Transverse colon (tissue), 4 donors: ENCODE data around the gene HMGCS2. TPM values are rescaled to one million over a fixed set of nuclear protein-coding genes. Genes with fewer than 3 reads are reported as not detected.
A peak's percentile ranks its signal among the peaks of the same experiment; 100 is the strongest.

Experiments used
- DNase-seq: peaks from one replicate; pipeline ENCODE4 v3.0.0-alpha.2; 2019
- H3K27ac ChIP-seq, 4 donors: fragments of 200-600 bp; sonication (generic); 2 replicates each; pipeline ENCODE4 v1.5.1; 2016 to 2018; ENCODE audit warnings: inconsistent platforms in 4 of 4
- H3K27me3 ChIP-seq: fragments of 200-600 bp; sonication (generic); 2 replicates; pipeline ENCODE4 v1.5.1; 2017; ENCODE audit warnings: inconsistent platforms
- H3K36me3 ChIP-seq, 4 donors: fragments of 200-600 bp; sonication (generic); 2 replicates each; pipeline ENCODE4 v1.5.1; 2017 to 2019; ENCODE audit warnings: inconsistent platforms in 4 of 4
- H3K4me1 ChIP-seq, 4 donors: fragments of 200-600 bp; sonication (generic); 2 replicates each; pipeline ENCODE4 v1.5.1; 2017 to 2020; ENCODE audit warnings: inconsistent platforms in 4 of 4
- H3K4me3 ChIP-seq, 4 donors: fragments of 200-600 bp; sonication (generic); 1 replicate in 1 of 4; 2 replicates in 3 of 4; pipeline versions ENCODE4 v1.5.1 to v1.6.1; 2017 to 2019; ENCODE audit warnings: inconsistent platforms in 4 of 4
- H3K9me3 ChIP-seq, 2 donors: fragments of 200-600 bp; sonication (generic); 2 replicates each; pipeline ENCODE4 v1.5.1; 2017 to 2019; ENCODE audit warnings: inconsistent platforms in 2 of 2
- EP300 ChIP-seq: sonication (generic); formaldehyde crosslinking; IDR thresholded peaks from one replicate; pipeline ENCODE4 v1.6.1; 2017; ENCODE audit warnings: antibody characterized with exemption, low read depth
- POLR2A ChIP-seq: fragments of 450-650 bp; IDR thresholded peaks from one replicate; pipeline ENCODE4 v1.6.1; 2016; ENCODE audit warnings: antibody characterized with exemption, mild to moderate bottlenecking, moderate library complexity
- POLR2AphosphoS5 ChIP-seq, 3 donors: sonication (generic); formaldehyde crosslinking; IDR thresholded peaks; one replicate each; pipeline ENCODE4 v1.6.1; 2016; ENCODE audit warnings: antibody characterized with exemption in 3 of 3
- WGBS, 2 donors: methylation state at CpG; one replicate each; pipeline ENCODE4 v1.1.5; 2018; ENCODE audit warnings: low coverage in 1 of 2; 5-methylcytosine and 5-hydroxymethylcytosine counted together
- in situ Hi-C, 4 donors: fragments of 200-750 bp; cut with MboI; loops; one replicate each; pipeline versions ENCODE4 v1.15.0 to v1.15.1; 2017; ENCODE audit warnings: low sequenced_read_pairs in 3 of 4, low pct_ligation_motif_present in 1 of 4, low pct_unique_long_range_greater_than_20kb in 1 of 4
- intact Hi-C: fragments of 100-400 bp; cut with DNase I; formaldehyde crosslinking; loops from one replicate; pipeline ENCODE4 v1.15.1; 2023; ENCODE audit warnings: low total_unique reads
- total RNA-seq, 4 donors: library from RNA; depleted of rRNA; stranded (reverse); fragments of >200 nt; gene quantifications; one replicate each; pipeline ENCODE4 v1.1.0, GENCODE V29; 2016
- TF ChIP-seq, protein P1 (sequence below), 5 experiments: fragments of 200-600 bp in 3 of 5; fragments of 450-650 bp in 2 of 5; sonication (generic) in 3 of 5; IDR thresholded peaks; 1 replicate in 2 of 5; 2 replicates in 3 of 5; pipeline ENCODE4 v1.5.1; 2016 to 2017; ENCODE audit warnings: antibody characterized with exemption in 5 of 5, inconsistent platforms in 3 of 5, mild to moderate bottlenecking in 2 of 5, moderate library complexity in 1 of 5

HMGCS2 gene
- total RNA-seq, 4 donors from 2014 or later = 24.7 to 1,050 (median 278) TPM

DNA sequence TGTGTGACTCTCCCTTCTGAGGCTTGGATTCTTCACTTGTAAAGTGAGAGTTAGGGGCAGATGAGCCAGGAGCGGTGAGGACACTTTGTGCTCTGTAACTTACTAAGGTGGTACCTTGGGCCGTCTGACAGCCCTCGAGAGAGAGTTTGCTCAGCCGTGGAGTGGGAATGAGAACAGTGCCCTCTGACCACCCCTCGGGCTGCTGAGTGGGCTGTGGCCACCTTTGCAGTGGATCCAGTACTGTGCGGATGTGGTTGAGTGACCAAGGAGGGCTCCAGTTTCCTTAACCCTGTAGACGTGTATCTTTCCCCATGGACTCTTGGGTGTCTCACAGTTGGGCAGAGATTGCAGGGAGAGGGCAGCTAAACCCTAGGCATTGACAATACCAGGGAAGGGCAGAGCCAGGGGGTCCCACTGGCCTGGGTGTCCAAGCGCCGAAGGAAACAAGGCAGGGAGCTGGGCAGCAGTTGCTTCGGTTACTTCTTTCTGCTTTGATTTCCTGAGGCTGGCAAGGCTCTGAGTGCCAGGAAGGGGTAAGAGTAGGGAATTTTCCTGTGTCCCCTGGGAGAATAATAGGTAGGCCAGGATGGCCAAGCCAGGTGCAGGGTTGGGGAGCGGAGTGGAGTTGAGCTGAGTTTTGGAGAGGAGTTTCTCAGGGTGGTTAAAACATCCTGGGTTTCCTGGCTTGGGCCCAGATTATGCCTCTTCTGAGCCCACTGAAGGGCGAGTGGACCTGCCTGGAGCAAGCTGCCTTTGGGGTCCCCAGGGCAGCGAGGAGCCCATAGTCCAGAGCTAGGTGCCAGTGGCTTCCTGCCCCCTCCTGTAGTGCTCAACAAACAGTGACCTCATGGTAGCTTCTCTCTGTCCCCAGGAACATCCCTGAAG lies 27.6 kb downstream of the HMGCS2 start:
- H3K4me1 ChIP-seq = peaks cover 0 to 11% (median 8%) of the 10 kb centered on the region in 4 donors
- peak overlapping the region in 1 of 4 donors; percentile 21 for H3K27ac ChIP-seq
- intact Hi-C loops = no loop called here

DNA sequence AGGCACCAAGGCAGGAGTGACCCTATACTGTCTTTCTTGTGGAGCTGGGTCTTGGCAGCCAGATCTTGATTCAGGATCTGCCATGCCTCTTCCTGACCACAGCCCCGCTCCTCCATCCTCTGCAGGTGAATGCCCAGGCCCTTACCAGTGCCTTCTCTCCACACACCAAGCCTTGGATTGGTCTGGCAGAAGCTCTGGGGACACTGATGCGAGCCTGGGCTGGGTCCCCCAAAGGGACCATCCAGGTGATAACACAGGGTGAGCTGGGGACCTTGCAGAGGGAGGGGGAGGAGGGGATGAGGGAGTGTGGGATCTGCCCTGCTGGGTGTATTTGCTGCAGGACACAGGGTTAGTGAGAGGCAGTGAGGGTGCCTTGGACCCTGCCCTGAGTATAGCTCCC lies 28.4 kb downstream of the HMGCS2 start:
- no peaks in the 10 kb centered on the region for H3K9me3 ChIP-seq
- DNase-seq = no peak
- in situ Hi-C loops = loop anchor here in 1 of 4 donors (25.0 kb wide), 1 partner anchor 122 kb away; no protein-coding TSS in a partner anchor
- TF ChIP-seq, protein P1, sequence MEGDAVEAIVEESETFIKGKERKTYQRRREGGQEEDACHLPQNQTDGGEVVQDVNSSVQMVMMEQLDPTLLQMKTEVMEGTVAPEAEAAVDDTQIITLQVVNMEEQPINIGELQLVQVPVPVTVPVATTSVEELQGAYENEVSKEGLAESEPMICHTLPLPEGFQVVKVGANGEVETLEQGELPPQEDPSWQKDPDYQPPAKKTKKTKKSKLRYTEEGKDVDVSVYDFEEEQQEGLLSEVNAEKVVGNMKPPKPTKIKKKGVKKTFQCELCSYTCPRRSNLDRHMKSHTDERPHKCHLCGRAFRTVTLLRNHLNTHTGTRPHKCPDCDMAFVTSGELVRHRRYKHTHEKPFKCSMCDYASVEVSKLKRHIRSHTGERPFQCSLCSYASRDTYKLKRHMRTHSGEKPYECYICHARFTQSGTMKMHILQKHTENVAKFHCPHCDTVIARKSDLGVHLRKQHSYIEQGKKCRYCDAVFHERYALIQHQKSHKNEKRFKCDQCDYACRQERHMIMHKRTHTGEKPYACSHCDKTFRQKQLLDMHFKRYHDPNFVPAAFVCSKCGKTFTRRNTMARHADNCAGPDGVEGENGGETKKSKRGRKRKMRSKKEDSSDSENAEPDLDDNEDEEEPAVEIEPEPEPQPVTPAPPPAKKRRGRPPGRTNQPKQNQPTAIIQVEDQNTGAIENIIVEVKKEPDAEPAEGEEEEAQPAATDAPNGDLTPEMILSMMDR (IDR thresholded peaks at IDR 0.05) = no peak
- TF ChIP-seq POLR2AphosphoS5 (IDR thresholded peaks at IDR 0.05) (no peak), EP300 (no peak), POLR2A (no peak)
- 89% methylated on average over 2 of the region's 2 CpGs; no CpG with 5 or more reads in 1 of the 2 donors for WGBS, 2 donors
- H3K4me3 ChIP-seq = no peak overlapping the region
- intact Hi-C loops = no loop called here
- H3K27ac ChIP-seq = no peak overlapping the region
- no peaks in the 10 kb centered on the region for H3K36me3 ChIP-seq
- no peaks in the 10 kb centered on the region for H3K27me3 ChIP-seq
- peaks cover 0 to 11% (median 8%) of the 10 kb centered on the region in 4 donors for H3K4me1 ChIP-seq

More for the DNA sequence above, 27.6 kb downstream of the HMGCS2 start:
- 88 to 100% methylated on average over 2 to 13 of the region's 13 CpGs for WGBS, 2 donors
- in situ Hi-C loops = loop anchor here in 1 of 4 donors (25.0 kb wide), 1 partner anchor 121 kb away; no protein-coding TSS in a partner anchor
- TF ChIP-seq EP300 (no peak), POLR2AphosphoS5 (IDR thresholded peaks at IDR 0.05) (no peak), POLR2A (no peak)
- TF ChIP-seq, protein P1 (IDR thresholded peaks at IDR 0.05) = no peak
- no peak overlapping the region for H3K4me3 ChIP-seq
- no peak for DNase-seq
- H3K9me3 ChIP-seq = no peaks in the 10 kb centered on the region
- no peaks in the 10 kb centered on the region for H3K27me3 ChIP-seq
- H3K36me3 ChIP-seq = no peaks in the 10 kb centered on the region

DNA sequence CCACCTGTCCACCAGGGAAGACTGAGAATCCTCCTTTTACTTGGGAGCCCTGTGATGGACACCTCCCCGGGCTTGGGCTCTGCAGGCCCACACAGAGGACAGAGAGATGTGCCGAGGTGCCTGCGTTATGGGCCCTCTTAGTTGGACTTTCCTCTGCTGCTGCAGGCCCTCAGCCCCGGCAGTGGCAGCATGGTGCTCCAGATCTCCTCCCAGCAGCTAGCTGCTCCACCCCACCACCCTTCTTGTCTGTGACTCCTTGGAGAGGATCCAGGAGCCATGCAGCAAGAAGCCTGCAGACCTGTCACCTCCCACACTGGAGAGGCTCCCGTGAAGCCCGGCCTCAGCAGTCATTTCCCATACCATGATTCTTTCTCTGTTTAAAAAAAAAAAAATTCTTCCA lies 29.6 kb downstream of the HMGCS2 start:
- in situ Hi-C loops (loop anchor here in 1 of 4 donors (25.0 kb wide), 1 partner anchor 123 kb away; no protein-coding TSS in a partner anchor), intact Hi-C loops (no loop called here)
- H3K36me3 ChIP-seq = no peaks in the 10 kb centered on the region
- DNase-seq = no peak
- TF ChIP-seq, protein P1 (IDR thresholded peaks at IDR 0.05) = no peak
- TF ChIP-seq POLR2AphosphoS5 (IDR thresholded peaks at IDR 0.05) (no peak), POLR2A (no peak), EP300 (no peak)
- no peak overlapping the region for H3K27ac ChIP-seq
- no peaks in the 10 kb centered on the region for H3K9me3 ChIP-seq
- peaks cover 0 to 8% (median 7%) of the 10 kb centered on the region in 4 donors for H3K4me1 ChIP-seq
- H3K27me3 ChIP-seq = no peaks in the 10 kb centered on the region
- H3K4me3 ChIP-seq = no peak overlapping the region
- 34 to 72% methylated on average over 2 to 6 of the region's 6 CpGs for WGBS, 2 donors

DNA sequence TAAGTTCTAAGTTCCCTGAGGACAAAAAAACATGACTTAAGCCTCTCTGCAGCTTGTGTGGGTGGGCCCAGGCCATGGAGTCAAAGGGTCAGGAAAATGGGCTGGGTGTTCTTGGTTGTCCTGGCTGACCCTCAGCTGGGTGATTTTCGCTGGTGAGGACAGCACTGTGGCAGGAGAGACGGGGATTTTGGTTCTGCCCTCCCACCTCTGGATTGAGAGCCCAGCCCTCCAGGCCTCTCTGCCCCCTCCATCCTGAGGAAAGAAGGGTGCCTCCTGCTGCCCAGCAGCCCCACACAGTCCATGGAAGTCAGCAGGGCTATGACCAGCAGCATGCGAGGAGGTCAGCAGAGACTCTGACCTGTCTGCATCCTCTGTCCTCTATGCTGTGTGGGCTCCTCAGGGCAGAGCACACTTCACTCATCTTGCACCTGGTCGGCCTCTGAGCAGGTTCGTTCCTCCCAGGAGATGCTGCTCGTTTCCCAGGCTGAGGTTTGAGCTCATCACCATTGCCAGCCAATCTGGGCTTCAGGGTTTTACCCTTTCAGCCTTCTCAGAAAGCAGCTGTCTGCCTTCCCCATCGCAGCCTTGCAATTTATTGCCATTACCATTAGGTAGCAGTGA lies 30.5 kb downstream of the HMGCS2 start:
- TF ChIP-seq EP300 (no peak), POLR2A (no peak), POLR2AphosphoS5 (IDR thresholded peaks at IDR 0.05) (no peak)
- TF ChIP-seq, protein P1 (IDR thresholded peaks at IDR 0.05) = no peak
- 70 to 100% methylated on average over 1 to 7 of the region's 7 CpGs for WGBS, 2 donors
- in situ Hi-C loops (loop anchor here in 1 of 4 donors (25.0 kb wide), 1 partner anchor 124 kb away; no protein-coding TSS in a partner anchor), intact Hi-C loops (no loop called here)
- DNase-seq = no peak
- no peaks in the 10 kb centered on the region for H3K36me3 ChIP-seq
- H3K4me3 ChIP-seq = no peak overlapping the region
- H3K4me1 ChIP-seq = peaks cover 0 to 5% (median 2%) of the 10 kb centered on the region in 4 donors
- H3K9me3 ChIP-seq = no peaks in the 10 kb centered on the region
- H3K27me3 ChIP-seq = no peaks in the 10 kb centered on the region
- no peak overlapping the region for H3K27ac ChIP-seq
